Aorta (tissue), 5 donors: ENCODE measurements around the gene GALR3. TPM values are rescaled to one million over a fixed set of nuclear protein-coding genes. Genes with fewer than 3 reads are reported as not detected.

Experiments
- ATAC-seq: fragments of 200-7000 bp; cut with Tn5 transposase; one replicate; pipeline ENCODE4 v1.9.1; 2022; ENCODE audit warnings: moderate library complexity; ENCODE audit not compliant: low FRiP score
- DNase-seq, 2 donors: peaks; one replicate each; pipeline ENCODE4 v3.0.0-alpha.2; 2020
- H3K27ac ChIP-seq, 2 donors: one replicate each; pipeline ENCODE4 v1.5.1; 2013; ENCODE audit warnings: low read length in 2 of 2, mild to moderate bottlenecking in 2 of 2, moderate library complexity in 2 of 2, control low read depth in 1 of 2, inconsistent platforms in 1 of 2, low read depth in 1 of 2
- H3K27me3 ChIP-seq, 2 donors: one replicate each; pipeline ENCODE4 v1.6.1; 2013; ENCODE audit warnings: control low read depth in 1 of 2, low read length in 1 of 2, mild to moderate bottlenecking in 1 of 2, moderate library complexity in 1 of 2; ENCODE audit not compliant: insufficient read depth in 2 of 2, control insufficient read depth in 1 of 2
- H3K36me3 ChIP-seq, 2 donors: one replicate each; pipeline ENCODE4 v1.6.1; 2013; ENCODE audit warnings: control low read depth in 1 of 2, low read length in 1 of 2, mild to moderate bottlenecking in 1 of 2; ENCODE audit not compliant: insufficient read depth in 2 of 2, control insufficient read depth in 1 of 2
- H3K4me1 ChIP-seq, 2 donors: one replicate each; pipeline ENCODE4 v1.6.1; 2013; ENCODE audit warnings: low read length in 2 of 2, control low read depth in 1 of 2, mild to moderate bottlenecking in 1 of 2, moderate library complexity in 1 of 2; ENCODE audit not compliant: insufficient read depth in 2 of 2, control insufficient read depth in 1 of 2
- H3K4me3 ChIP-seq, 2 donors: one replicate each; pipeline ENCODE4 v1.5.1; 2013; ENCODE audit warnings: low read length in 2 of 2, control low read depth in 1 of 2, mild to moderate bottlenecking in 1 of 2
- H3K9me3 ChIP-seq: one replicate; pipeline ENCODE4 v1.6.1; 2013; ENCODE audit warnings: mild to moderate bottlenecking, low read length; ENCODE audit not compliant: control insufficient read depth
- WGBS, 2 donors: extraction: QIAGEN DNeasy Blood & Tissue Kit; methylation state at CpG; one replicate each; pipeline ENCODE4 v1.1.7; 2013; 5-methylcytosine and 5-hydroxymethylcytosine counted together
- intact Hi-C, 2 donors: fragments of 100-400 bp; cut with DNase I; formaldehyde crosslinking; loops; one replicate each; pipeline versions ENCODE4 v1.14.2 to v1.15.0; 2022
- polyA plus RNA-seq, 2 donors: library from polyadenylated mRNA; stranded (reverse); fragments of 200-250 nt; gene quantifications; one replicate each; pipeline ENCODE4 v1.2.3, GENCODE V29; 2013
- total RNA-seq, 2 donors: library from RNA; stranded (reverse); fragmentation: NEBNext Ultra II Directional; extraction: Animal tissue kit (Norgen Biotek cat#: 25700); gene quantifications; one replicate each; pipeline ENCODE4 v1.2.1, GENCODE V29; 2021
- donor health status: healthy with polysubstance abuse.
- donor health status: Bipolar disorder and iron deficiency.
- donor health status: DM: no; HTN: no; CAD: no.
- donor health status: DM: no; HTN: no; CAD: no.
- donor health status: DM: yes; HTN: yes; CAD: no.

GALR3 gene
- total and polyA plus RNA-seq, 4 donors, result 0.28 TPM; not detected in 3

GRCh38 chr22:37806409-37807333, 16.5 kb upstream of the GALR3 start:
- Histone ChIP-seq H3K36me3 (no peaks in the 10 kb centered on the region), H3K27ac (no peak overlapping the region), H3K4me3 (peak overlapping the region; percentile 32 to 42), H3K9me3 (no peaks in the 10 kb centered on the region), H3K27me3 (no peaks in the 10 kb centered on the region), H3K4me1 (peaks cover 0 to 4% of the 10 kb centered on the region in 2 donors)
- DNase-seq (no peak), ATAC-seq (no peak)
- intact Hi-C loops, result loop anchor here in 1 of 2 donors (5.0 kb wide), 1 partner anchor 146 kb away; the partner anchor contains the start of genes C22orf23 and POLR2F
- WGBS, 2 donors, result 0 to 1% methylated on average over 19 of the region's 19 CpGs

GRCh38 chr22:37807410-37808293, 15.5 kb upstream of the GALR3 start, which contains the start of gene GCAT:
Gene GCAT (plus strand): TSS chr22:37807934. CDS start chr22:37807968, 34 bp downstream.
- H3K27me3 ChIP-seq, result no peaks in the 10 kb centered on the region
- DNase-seq (peak; percentile 97 to 98), ATAC-seq (peak; percentile 94)
- 0 to 1% methylated on average over 61 to 73 of the region's 73 CpGs for WGBS, 2 donors
- intact Hi-C loops, result loop anchor here in 1 of 2 donors (5.0 kb wide), 1 partner anchor 145 kb away; the partner anchor contains the start of genes C22orf23 and POLR2F
- peaks cover 0 to 4% of the 10 kb centered on the region in 2 donors for H3K4me1 ChIP-seq
- H3K9me3 ChIP-seq, result no peaks in the 10 kb centered on the region
- H3K4me3 ChIP-seq, result peak within 1 kb of the TSS; percentile 32 to 42
- no peaks in the 10 kb centered on the region for H3K36me3 ChIP-seq
- H3K27ac ChIP-seq, result peak within 1 kb of the TSS; percentile 1 to 2

DNA sequence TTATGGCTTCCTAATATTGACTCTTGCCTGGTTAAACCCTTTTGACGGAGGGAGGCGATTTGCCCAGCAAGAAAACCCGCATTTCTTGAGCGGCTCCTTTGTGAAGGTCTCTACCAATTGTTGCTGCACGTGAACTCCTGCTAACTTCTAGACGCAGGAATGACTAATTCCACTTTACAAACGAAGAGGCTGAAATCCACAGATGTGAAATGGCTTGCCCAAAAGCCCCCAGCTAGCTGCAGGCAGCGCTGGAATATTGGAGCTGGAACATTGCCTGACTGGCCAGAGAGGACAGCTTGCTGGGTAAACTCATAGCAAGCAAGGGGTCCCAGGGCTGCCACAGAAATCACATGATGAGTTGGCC, 14.9 kb upstream of the GALR3 start:
- Histone ChIP-seq H3K4me3 (peak overlapping the region in 1 of 2 donors; percentile 30), H3K4me1 (peaks cover 0 to 4% of the 10 kb centered on the region in 2 donors), H3K36me3 (no peaks in the 10 kb centered on the region), H3K27me3 (no peaks in the 10 kb centered on the region), H3K27ac (peak overlapping the region in 1 of 2 donors; percentile 2), H3K9me3 (no peaks in the 10 kb centered on the region)
- 1 to 3% methylated on average over 8 of the region's 8 CpGs for WGBS, 2 donors
- DNase-seq (no peak), ATAC-seq (no peak)
- intact Hi-C loops, result loop anchor here in 1 of 2 donors (5.0 kb wide), 1 partner anchor 144 kb away; the partner anchor contains the start of genes C22orf23 and POLR2F

GRCh38 chr22:37809672-37810333, 13.4 kb upstream of the GALR3 start:
- DNase-seq (no peak), ATAC-seq (no peak)
- Histone ChIP-seq H3K9me3 (no peaks in the 10 kb centered on the region), H3K27ac (no peak overlapping the region), H3K27me3 (no peaks in the 10 kb centered on the region), H3K4me3 (no peak overlapping the region), H3K36me3 (no peaks in the 10 kb centered on the region), H3K4me1 (peaks cover 0 to 4% of the 10 kb centered on the region in 2 donors)
- intact Hi-C loops, result loop anchor here in 1 of 2 donors (5.0 to 10.0 kb wide), 2 partner anchors 125 to 142 kb away; partner anchors contain the start of genes C22orf23 and POLR2F
- WGBS, 2 donors, result 91 to 93% methylated on average over 5 of the region's 5 CpGs

DNA sequence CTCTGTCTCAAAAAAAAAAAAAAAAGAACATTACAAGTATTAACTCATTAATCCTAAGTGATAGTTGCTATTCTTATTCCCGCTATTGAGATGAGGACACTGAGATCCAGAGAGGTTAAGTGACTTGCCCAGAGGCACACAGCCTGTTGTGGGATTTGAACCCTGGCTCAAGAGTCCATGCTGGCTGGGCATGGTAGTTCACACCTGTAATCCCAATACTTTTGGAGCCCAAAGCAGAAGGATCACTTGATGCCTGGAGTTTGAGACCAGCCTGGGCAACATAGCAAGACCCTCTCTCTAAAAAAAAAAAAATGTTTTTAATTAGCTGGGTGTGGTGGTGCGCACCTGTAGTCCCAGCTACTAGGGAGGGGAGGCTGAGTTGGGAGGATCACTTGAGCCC, 11.3 kb upstream of the GALR3 start:
- Histone ChIP-seq H3K9me3 (no peaks in the 10 kb centered on the region), H3K4me3 (no peak overlapping the region), H3K36me3 (no peaks in the 10 kb centered on the region), H3K27ac (no peak overlapping the region), H3K27me3 (no peaks in the 10 kb centered on the region), H3K4me1 (no peaks in the 10 kb centered on the region)
- ATAC-seq (no peak), DNase-seq (no peak)
- 90 to 96% methylated on average over 2 of the region's 2 CpGs for WGBS, 2 donors
- intact Hi-C loops, result loop anchor here in 1 of 2 donors (10.0 kb wide), 1 partner anchor 123 kb away; no protein-coding TSS in a partner anchor

DNA sequence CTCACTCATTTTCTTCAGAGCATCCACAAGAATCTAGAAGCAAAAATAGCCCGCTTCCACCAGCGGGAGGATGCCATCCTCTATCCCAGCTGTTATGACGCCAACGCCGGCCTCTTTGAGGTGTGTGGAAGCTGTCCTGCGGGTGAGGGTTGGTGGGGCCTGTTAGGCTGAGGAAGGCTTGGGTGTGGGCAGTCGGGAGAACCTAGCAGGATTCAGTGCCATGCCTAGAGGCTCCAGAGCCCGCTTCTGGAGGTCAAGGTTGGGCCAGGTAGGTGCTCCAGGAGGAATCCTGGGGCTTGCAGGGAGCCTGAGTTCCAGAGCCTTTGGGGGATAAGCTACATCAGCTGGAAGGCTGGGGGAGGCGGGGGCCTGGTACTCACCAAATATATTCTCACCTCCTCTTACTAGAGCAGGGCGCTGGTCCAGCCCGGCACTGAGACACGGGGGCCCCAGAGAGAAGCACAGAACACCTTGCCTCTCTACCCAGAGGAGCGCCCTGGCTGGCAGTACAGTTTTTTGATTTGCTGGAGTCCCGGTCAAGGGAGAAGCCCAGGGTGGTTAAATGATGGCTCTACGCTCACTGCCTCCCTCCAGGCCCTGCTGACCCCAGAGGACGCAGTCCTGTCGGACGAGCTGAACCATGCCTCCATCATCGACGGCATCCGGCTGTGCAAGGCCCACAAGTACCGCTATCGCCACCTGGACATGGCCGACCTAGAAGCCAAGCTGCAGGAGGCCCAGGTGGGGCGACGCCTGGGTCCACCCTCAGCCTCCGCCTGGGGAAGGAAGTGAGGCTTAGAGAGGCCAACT, 10.1 kb upstream of the GALR3 start:
- Histone ChIP-seq H3K36me3 (no peaks in the 10 kb centered on the region), H3K27ac (no peak overlapping the region), H3K9me3 (no peaks in the 10 kb centered on the region), H3K27me3 (no peaks in the 10 kb centered on the region), H3K4me1 (no peaks in the 10 kb centered on the region), H3K4me3 (no peak overlapping the region)
- DNase-seq (no peak), ATAC-seq (no peak)
- intact Hi-C loops, result loop anchor here in 1 of 2 donors (10.0 kb wide), 1 partner anchor 122 kb away; no protein-coding TSS in a partner anchor
- WGBS, 2 donors, result 92 to 95% methylated on average over 27 of the region's 27 CpGs

GRCh38 chr22:37815593-37815992, 7.6 kb upstream of the GALR3 start:
- Histone ChIP-seq H3K27me3 (no peaks in the 10 kb centered on the region), H3K4me3 (no peak overlapping the region), H3K36me3 (no peaks in the 10 kb centered on the region), H3K27ac (no peak overlapping the region), H3K9me3 (no peaks in the 10 kb centered on the region), H3K4me1 (no peaks in the 10 kb centered on the region)
- WGBS, 2 donors, result 90 to 91% methylated on average over 11 to 12 of the region's 12 CpGs
- DNase-seq (no peak), ATAC-seq (no peak)
- intact Hi-C loops, result loop anchor here in 1 of 2 donors (10.0 kb wide), 1 partner anchor 119 kb away; no protein-coding TSS in a partner anchor
